Parathyroid adenoma (tissue), 2 donors: ENCODE results near the gene TAPT1.

ENCODE experiments used
- H2AFZ ChIP-seq: fragments of 300-600 bp; sonication (generic); one replicate; pipeline ENCODE4 v1.7.0; 2017; ENCODE audit warnings: antibody characterized with exemption, mild to moderate bottlenecking
- H3K27ac ChIP-seq: fragments of 300-600 bp; sonication (generic); one replicate; pipeline ENCODE4 v1.7.0; 2017
- H3K27me3 ChIP-seq: fragments of 300-600 bp; sonication (generic); one replicate; pipeline ENCODE4 v1.7.0; 2017; ENCODE audit warnings: low read length; ENCODE audit not compliant: control insufficient read depth, insufficient read depth
- H3K36me3 ChIP-seq: fragments of 300-600 bp; sonication (generic); one replicate; pipeline ENCODE4 v1.7.0; 2017; ENCODE audit warnings: low read length; ENCODE audit not compliant: control insufficient read depth, insufficient read depth
- H3K4me1 ChIP-seq: fragments of 300-600 bp; sonication (generic); one replicate; pipeline ENCODE4 v1.7.0; 2017; ENCODE audit warnings: control low read depth
- H3K4me2 ChIP-seq: fragments of 300-600 bp; sonication (generic); one replicate; pipeline ENCODE4 v1.7.0; 2017; ENCODE audit warnings: low read length
- H3K4me3 ChIP-seq: fragments of 300-600 bp; sonication (generic); one replicate; pipeline ENCODE4 v1.7.0; 2017; ENCODE audit warnings: low read depth, low read length
- H3K79me2 ChIP-seq: fragments of 300-600 bp; sonication (generic); one replicate; pipeline ENCODE4 v1.7.0; 2017; ENCODE audit warnings: control low read depth
- H3K9ac ChIP-seq: fragments of 300-600 bp; sonication (generic); one replicate; pipeline ENCODE4 v1.7.0; 2017; ENCODE audit warnings: mild to moderate bottlenecking
- H3K9me3 ChIP-seq: fragments of 300-600 bp; sonication (generic); one replicate; pipeline ENCODE4 v1.7.0; 2017; ENCODE audit warnings: low read length; ENCODE audit not compliant: control insufficient read depth
- CTCF ChIP-seq: fragments of 300-600 bp; sonication (generic); IDR thresholded peaks from one replicate; pipeline ENCODE4 v1.7.0; 2017; ENCODE audit warnings: antibody characterized with exemption, mild to moderate bottlenecking
- donor health status: primary hyperparathyroidism.

Gene TAPT1

DNA sequence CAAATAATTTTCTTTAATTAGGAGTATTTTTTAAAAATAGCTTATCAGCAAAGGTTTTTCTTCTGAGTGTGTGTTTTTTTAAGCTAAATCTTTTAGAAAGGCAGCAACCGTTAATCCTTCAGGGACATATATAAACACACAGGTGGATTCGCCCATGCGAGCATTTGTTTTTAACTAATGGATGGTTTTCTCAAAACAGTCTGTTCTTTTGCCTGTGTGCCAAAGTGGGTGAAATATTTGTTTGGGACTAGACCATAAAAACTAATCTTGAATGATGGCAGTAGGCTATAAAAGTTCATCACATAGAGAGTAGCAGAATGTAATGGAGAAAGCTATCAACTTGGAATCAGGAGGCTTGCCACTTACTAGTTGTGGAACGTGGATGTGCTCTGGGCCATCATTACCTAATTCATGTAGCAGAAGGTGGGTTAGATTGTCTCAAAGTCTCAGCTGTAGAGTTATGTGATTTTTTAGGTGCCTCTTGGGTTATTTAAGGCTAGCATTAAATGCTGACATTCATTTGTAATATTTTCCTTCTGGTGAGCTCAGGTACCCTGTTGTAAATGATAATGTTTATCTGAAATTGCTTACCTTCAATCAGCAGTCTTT, 7.4 kb upstream of the TAPT1 start:
- H3K79me2 ChIP-seq = no peaks in the 10 kb centered on the region
- no peaks in the 10 kb centered on the region for H3K27me3 ChIP-seq
- H3K9me3 ChIP-seq = no peaks in the 10 kb centered on the region
- H3K4me2 ChIP-seq = no peak overlapping the region
- no peak for TF ChIP-seq CTCF
- H2AFZ ChIP-seq = no peak overlapping the region
- no peak overlapping the region for H3K9ac ChIP-seq
- no peak overlapping the region for H3K4me3 ChIP-seq
- no peaks in the 10 kb centered on the region for H3K4me1 ChIP-seq
- no peak overlapping the region for H3K27ac ChIP-seq
- no peaks in the 10 kb centered on the region for H3K36me3 ChIP-seq

DNA sequence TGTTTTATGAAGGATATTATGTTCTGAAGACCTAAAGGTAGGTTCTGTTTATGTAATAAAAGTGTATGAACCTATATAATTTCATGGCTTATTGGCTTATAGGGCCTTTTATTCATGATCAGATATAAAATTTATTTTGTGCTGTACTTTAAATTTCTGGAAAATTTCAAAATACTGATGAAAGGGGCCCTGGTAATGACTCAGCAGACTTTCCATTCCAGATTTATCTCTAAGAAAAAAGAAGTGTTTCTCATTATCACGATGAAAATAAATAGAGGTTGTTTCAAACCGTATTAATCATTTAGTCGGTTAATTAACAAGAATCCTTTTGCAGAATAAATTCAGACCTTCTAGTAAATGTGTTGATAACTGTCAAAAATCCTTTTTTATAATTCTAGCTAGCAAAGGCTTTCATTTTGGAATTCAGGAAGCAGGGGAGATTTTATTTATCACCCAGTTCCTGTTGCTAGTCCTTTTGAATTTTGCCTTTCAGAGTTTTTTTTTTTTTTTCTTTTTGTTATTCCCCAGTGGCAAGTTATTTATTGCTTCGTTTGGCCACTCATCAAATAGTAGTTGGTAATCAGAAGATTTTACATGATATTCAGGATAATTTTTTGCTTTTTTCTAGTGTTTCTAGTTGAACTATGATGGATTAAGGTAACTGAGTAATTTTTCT, 5.4 kb upstream of the TAPT1 start:
- H3K36me3 ChIP-seq = no peaks in the 10 kb centered on the region
- H2AFZ ChIP-seq = no peak overlapping the region
- H3K4me1 ChIP-seq = peaks cover 4% of the 10 kb centered on the region
- H3K4me2 ChIP-seq = no peak overlapping the region
- TF ChIP-seq CTCF = no peak
- no peak overlapping the region for H3K9ac ChIP-seq
- H3K27me3 ChIP-seq = no peaks in the 10 kb centered on the region
- H3K4me3 ChIP-seq = no peak overlapping the region
- H3K79me2 ChIP-seq = no peaks in the 10 kb centered on the region
- H3K9me3 ChIP-seq = no peaks in the 10 kb centered on the region
- no peak overlapping the region for H3K27ac ChIP-seq

DNA sequence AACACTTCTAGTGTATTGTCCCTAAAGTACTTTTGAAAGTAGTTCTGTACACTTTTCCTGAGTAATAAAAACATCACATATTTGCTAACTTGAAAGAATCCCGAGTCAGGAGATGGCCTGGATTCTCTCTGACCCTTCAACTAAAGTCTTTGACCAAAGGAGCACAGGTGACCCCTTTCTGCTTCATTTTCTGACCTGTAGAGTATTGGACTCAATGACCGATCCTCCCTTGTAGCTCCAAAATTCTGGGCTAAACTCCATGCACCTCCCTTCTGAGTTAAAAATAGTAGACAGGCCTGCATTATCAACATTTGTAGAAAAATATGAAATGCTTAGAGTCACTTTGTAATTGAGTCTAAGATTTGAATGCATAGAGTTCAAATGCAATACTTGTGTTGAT, 4.0 kb upstream of the TAPT1 start:
- Histone ChIP-seq H3K9ac (no peak overlapping the region), H3K9me3 (no peaks in the 10 kb centered on the region), H2AFZ (no peak overlapping the region), H3K4me2 (no peak overlapping the region), H3K4me3 (no peak overlapping the region), H3K36me3 (no peaks in the 10 kb centered on the region), H3K4me1 (peaks cover 4% of the 10 kb centered on the region), H3K79me2 (no peaks in the 10 kb centered on the region), H3K27ac (no peak overlapping the region), H3K27me3 (no peaks in the 10 kb centered on the region)
- TF ChIP-seq CTCF = no peak

DNA sequence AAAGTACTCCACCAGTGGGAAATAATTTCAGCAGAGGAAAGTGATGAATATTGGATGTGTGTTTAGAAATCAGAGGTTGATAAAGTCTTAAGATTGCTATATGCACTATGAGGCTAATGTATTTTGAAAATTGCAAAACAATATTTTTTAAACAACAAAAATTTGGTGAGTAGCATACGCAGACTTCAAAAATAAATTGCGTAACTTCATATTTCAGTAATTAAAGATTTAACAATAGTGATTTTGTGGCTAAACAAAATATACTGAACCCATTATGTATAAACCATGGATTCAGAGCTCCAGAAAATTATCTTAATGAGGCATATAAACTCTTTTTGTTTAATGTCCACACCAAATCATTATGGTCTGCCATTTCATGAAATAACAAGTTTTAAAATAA, 3.3 kb upstream of the TAPT1 start:
- H3K79me2 ChIP-seq = peaks cover 4% of the 10 kb centered on the region
- H3K27me3 ChIP-seq = no peaks in the 10 kb centered on the region
- H3K4me1 ChIP-seq = peaks cover 5% of the 10 kb centered on the region
- H3K4me3 ChIP-seq = no peak overlapping the region
- no peak overlapping the region for H2AFZ ChIP-seq
- no peaks in the 10 kb centered on the region for H3K36me3 ChIP-seq
- H3K9me3 ChIP-seq = no peaks in the 10 kb centered on the region
- H3K27ac ChIP-seq = no peak overlapping the region
- no peak for TF ChIP-seq CTCF
- no peak overlapping the region for H3K9ac ChIP-seq
- no peak overlapping the region for H3K4me2 ChIP-seq

- TF ChIP-seq CTCF = no peak
- Histone ChIP-seq H2AFZ (peak overlapping the region; percentile 83), H3K27ac (peak overlapping the region; percentile 71), H3K4me2 (peak overlapping the region; percentile 85), H3K36me3 (no peaks in the 10 kb centered on the region), H3K9ac (peak overlapping the region; percentile 15), H3K79me2 (peaks cover 14% of the 10 kb centered on the region), H3K9me3 (no peaks in the 10 kb centered on the region), H3K4me3 (peak overlapping the region; percentile 73), H3K4me1 (peaks cover 16% of the 10 kb centered on the region), H3K27me3 (no peaks in the 10 kb centered on the region)
Observed at GRCh38 chr4:16227462-16227868, 1.2 kb upstream of the TAPT1 start.
